DOHH2 (cell line): ENCODE measurements around the gene NAV2.

Experiments
- H3F3A ChIP-seq: fragments of 200-600 bp; sonication (generic), shearing (Covaris generic); 2 replicates; pipeline ENCODE4 v1.6.0; 2016; ENCODE audit warnings: antibody characterized with exemption, mild to moderate bottlenecking; ENCODE audit not compliant: control insufficient read depth, insufficient read depth
- H3K27ac ChIP-seq: fragments of 200-600 bp; sonication (generic); 2 replicates; pipeline ENCODE4 v1.5.1; 2014; ENCODE audit warnings: low read depth, mild to moderate bottlenecking, low read length, moderate library complexity
- H3K27me3 ChIP-seq: fragments of 200-600 bp; sonication (generic); 2 replicates; pipeline ENCODE4 v1.6.1; 2014; ENCODE audit warnings: mild to moderate bottlenecking, low read length, mixed read lengths; ENCODE audit not compliant: control insufficient read depth
- H3K36me3 ChIP-seq: fragments of 200-600 bp; sonication (generic); 2 replicates; pipeline ENCODE4 v1.6.1; 2014; ENCODE audit warnings: mild to moderate bottlenecking, low read length, moderate library complexity, mixed read lengths; ENCODE audit not compliant: control insufficient read depth
- H3K4me1 ChIP-seq: fragments of 200-600 bp; sonication (generic); 2 replicates; pipeline ENCODE4 v1.6.1; 2014; ENCODE audit warnings: mild to moderate bottlenecking, low read length, mixed read lengths; ENCODE audit not compliant: control insufficient read depth
- H3K4me2 ChIP-seq: fragments of 200-600 bp; sonication (generic); 2 replicates; pipeline ENCODE4 v1.6.0; 2014; ENCODE audit warnings: mild to moderate bottlenecking, low read length, moderate library complexity
- H3K4me3 ChIP-seq: fragments of 200-600 bp; sonication (generic); 2 replicates; pipeline ENCODE4 v1.5.1; 2014; ENCODE audit warnings: mild to moderate bottlenecking, low read length, mixed read lengths
- H3K79me2 ChIP-seq: fragments of 200-600 bp; sonication (generic); 2 replicates; pipeline ENCODE4 v1.6.1; 2014; ENCODE audit warnings: mild to moderate bottlenecking, low read length, mixed read lengths; ENCODE audit not compliant: control insufficient read depth
- H3K9me2 ChIP-seq: fragments of 200-600 bp; sonication (generic); replicated peaks from 2 replicates; pipeline ENCODE4 v1.6.1; 2014; ENCODE audit warnings: mild to moderate bottlenecking, low read length, mixed read lengths; ENCODE audit not compliant: control insufficient read depth
- H3K9me3 ChIP-seq: fragments of 200-600 bp; sonication (generic); 2 replicates; pipeline ENCODE4 v1.6.1; 2014; ENCODE audit warnings: antibody characterized with exemption, low read length, mixed read lengths; ENCODE audit not compliant: control insufficient read depth, insufficient read depth
- H4K20me1 ChIP-seq: fragments of 200-600 bp; sonication (generic); 2 replicates; pipeline ENCODE4 v1.6.0; 2014; ENCODE audit warnings: low read depth, mild to moderate bottlenecking, antibody characterized with exemption, low read length, moderate library complexity; ENCODE audit not compliant: control insufficient read depth, insufficient read depth
- CTCF ChIP-seq: fragments of 200-600 bp; sonication (generic); IDR thresholded peaks from one replicate; pipeline ENCODE4 v1.5.1; 2014; ENCODE audit warnings: antibody characterized with exemption, mild to moderate bottlenecking, low read depth, low read length; ENCODE audit not compliant: poor library complexity, severe bottlenecking
- EZH2phosphoT487 ChIP-seq: fragments of 200-600 bp; sonication (generic); IDR thresholded peaks from 2 replicates; pipeline ENCODE4 v1.6.1; 2017; ENCODE audit warnings: borderline replicate concordance, mild to moderate bottlenecking, antibody characterized with exemption, low read length, moderate library complexity, mixed read lengths

The NAV2 gene

GRCh38 chr11:19864141-19865140 is 151.8 kb downstream of the NAV2 start:
- TF ChIP-seq EZH2phosphoT487 (no peak), CTCF (no peak)
- H3K79me2 ChIP-seq: no peaks in the 10 kb centered on the region
- H3K27ac ChIP-seq: no peak overlapping the region

GRCh38 chr11:19866037-19866436 is 153.4 kb downstream of the NAV2 start:
- Histone ChIP-seq H3F3A (no peaks in the 10 kb centered on the region), H3K4me1 (no peaks in the 10 kb centered on the region), H3K9me3 (no peaks in the 10 kb centered on the region), H3K79me2 (no peaks in the 10 kb centered on the region), H4K20me1 (no peaks in the 10 kb centered on the region), H3K9me2 (no peaks in the 10 kb centered on the region; the same call in 1 of the 2 replicates), H3K27me3 (no peaks in the 10 kb centered on the region), H3K4me2 (no peak overlapping the region), H3K27ac (no peak overlapping the region), H3K4me3 (no peak overlapping the region), H3K36me3 (no peaks in the 10 kb centered on the region)
- TF ChIP-seq CTCF (no peak), EZH2phosphoT487 (no peak)

More at GRCh38 chr11:19864141-19865140, 151.8 kb downstream of the NAV2 start:
- no peaks in the 10 kb centered on the region for H3F3A ChIP-seq
- no peak overlapping the region for H3K4me2 ChIP-seq
- H3K27me3 ChIP-seq: no peaks in the 10 kb centered on the region
- H3K4me1 ChIP-seq: no peaks in the 10 kb centered on the region
- no peaks in the 10 kb centered on the region for H3K36me3 ChIP-seq
- H3K9me2 ChIP-seq: no peaks in the 10 kb centered on the region; the same call in 1 of the 2 replicates
- H3K4me3 ChIP-seq: no peak overlapping the region
- H3K9me3 ChIP-seq: no peaks in the 10 kb centered on the region
- H4K20me1 ChIP-seq: no peaks in the 10 kb centered on the region

GRCh38 chr11:19866521-19866920 is 153.9 kb downstream of the NAV2 start:
- no peaks in the 10 kb centered on the region for H3F3A ChIP-seq
- H4K20me1 ChIP-seq: no peaks in the 10 kb centered on the region
- H3K4me3 ChIP-seq: no peak overlapping the region
- no peaks in the 10 kb centered on the region for H3K9me3 ChIP-seq
- H3K36me3 ChIP-seq: no peaks in the 10 kb centered on the region
- no peak overlapping the region for H3K27ac ChIP-seq
- no peaks in the 10 kb centered on the region for H3K4me1 ChIP-seq
- no peak overlapping the region for H3K4me2 ChIP-seq
- H3K27me3 ChIP-seq: no peaks in the 10 kb centered on the region
- no peak for TF ChIP-seq EZH2phosphoT487
- TF ChIP-seq CTCF: no peak
- H3K79me2 ChIP-seq: no peaks in the 10 kb centered on the region
- no peaks in the 10 kb centered on the region for H3K9me2 ChIP-seq
